Nucleus accumbens (tissue), 56 donors: ENCODE results near the gene SLC25A53.
"Not testable (repeated sequence)": the region's sequence is repeated elsewhere in the genome, so short reads cannot be mapped to it uniquely, and the experiment has no call there.

ENCODE experiments used
- DNase-seq, 56 donors: peaks; one replicate each; lab custom pipeline; 2025; lab: John Stamatoyannopoulos, UW

The SLC25A53 gene

GRCh38 chrX:104084063-104084462 is 72.7 kb downstream of the SLC25A53 start:
- no peak for DNase-seq

GRCh38 chrX:104077854-104078253 is 79.0 kb downstream of the SLC25A53 start:
- DNase-seq = not testable (repeated sequence)

DNA sequence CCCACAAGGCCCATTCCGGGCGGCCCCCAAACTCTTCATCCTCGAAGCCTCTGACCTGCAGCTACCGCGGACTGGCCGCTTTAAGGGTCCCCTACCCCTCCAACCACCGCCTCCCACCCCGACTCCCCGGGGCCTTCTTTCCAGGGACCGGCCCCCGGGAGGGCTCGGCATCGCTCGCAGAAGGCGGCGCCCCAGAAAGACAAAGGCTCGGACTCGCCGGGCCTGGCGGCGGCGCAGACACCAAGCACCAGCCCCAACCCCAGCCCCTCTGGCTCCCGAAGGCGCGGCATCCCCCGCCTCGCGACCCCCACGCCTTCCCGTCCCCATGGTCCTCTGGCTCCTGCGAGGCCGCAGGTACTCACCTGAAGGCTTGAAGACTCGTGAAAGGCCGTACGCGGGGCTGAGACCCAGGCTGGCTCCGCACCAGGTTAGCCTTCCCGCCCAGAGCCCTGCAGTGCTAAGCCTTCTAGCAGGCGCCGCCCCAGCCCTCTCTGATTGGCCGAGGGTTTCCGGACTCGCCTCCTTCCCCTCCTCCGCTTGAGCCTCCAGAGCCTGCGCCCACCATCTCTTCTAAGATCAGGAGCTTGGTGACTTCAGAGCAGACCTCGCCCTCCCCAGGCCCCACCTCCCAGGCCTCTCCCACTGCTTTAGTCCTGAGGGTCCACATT is 80.9 kb downstream of the SLC25A53 start, which contains the start of gene TMSB15C:
Gene TMSB15C (minus strand): TSS at position 459 of the 668 bp plus-strand sequence.
- not testable (repeated sequence) for DNase-seq

- DNase-seq = not testable (repeated sequence)
Measured at GRCh38 chrX:104062636-104063035, 94.2 kb downstream of the SLC25A53 start.

DNA sequence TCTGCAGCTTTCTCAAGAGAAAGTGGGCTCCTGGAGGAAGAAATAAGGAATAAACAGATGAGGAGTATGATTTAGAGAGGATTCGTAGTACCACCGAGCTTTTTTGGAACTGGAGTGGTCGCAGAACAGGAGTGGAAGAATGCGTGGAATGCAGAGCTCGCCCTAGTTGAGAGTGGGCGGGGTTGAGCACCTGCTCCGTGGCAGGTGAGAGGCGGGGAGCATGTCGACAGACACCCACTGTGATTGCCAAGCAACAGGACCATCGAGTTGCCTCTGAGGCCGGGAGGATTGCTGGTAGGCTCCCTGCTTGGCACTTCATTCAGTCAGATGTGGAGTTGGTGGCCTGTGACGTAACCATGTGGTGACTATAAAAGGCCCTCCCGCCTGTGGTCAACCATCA is 101.9 kb downstream of the SLC25A53 start:
- DNase-seq = not testable (repeated sequence)
